Measurements from ENCODE around the gene DNAJC9.

The DNAJC9 gene, protein sequence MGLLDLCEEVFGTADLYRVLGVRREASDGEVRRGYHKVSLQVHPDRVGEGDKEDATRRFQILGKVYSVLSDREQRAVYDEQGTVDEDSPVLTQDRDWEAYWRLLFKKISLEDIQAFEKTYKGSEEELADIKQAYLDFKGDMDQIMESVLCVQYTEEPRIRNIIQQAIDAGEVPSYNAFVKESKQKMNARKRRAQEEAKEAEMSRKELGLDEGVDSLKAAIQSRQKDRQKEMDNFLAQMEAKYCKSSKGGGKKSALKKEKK

DNA sequence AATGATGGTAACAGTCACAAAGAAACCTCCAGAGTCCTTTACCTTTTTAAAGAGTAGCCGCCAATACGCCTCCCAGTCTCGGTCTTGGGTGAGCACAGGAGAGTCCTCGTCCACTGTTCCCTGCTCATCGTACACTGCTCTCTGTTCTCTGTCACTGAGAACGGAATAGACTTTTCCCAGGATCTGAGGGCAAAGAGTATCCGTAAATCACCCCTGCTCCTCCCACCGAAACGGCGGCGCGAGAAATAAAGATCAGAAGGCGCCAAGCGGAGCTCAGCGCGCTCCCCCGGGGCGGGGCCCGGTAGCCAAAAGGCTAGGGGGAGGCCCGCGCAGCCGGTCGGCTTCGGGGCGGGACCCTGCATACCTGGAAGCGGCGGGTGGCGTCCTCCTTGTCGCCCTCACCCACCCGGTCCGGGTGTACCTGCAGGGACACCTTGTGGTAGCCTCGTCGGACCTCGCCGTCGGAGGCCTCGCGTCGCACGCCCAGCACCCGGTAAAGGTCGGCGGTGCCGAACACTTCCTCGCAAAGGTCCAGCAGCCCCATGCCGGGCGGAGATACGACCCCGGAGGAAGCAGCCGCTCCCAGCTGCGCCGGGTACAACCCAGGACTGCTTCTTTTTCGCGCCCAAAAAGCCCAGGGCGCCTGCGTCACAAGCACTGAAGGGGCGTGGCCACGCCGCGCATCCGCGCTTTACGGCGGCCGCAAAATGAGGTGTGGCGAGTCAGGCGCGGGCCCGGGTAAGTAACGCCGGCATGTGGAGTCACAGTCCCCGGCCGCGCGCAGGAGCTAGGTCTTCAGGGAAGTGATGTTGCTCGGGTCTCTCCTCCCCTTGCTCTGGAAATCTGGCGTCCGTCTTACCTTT, at the start of gene DNAJC9:
Gene DNAJC9, minus strand, starts transcription at position 610 of the 863 bp plus-strand sequence. Its CDS starts 66 bp downstream, at position 544.
- TF ChIP-seq, protein P1, sequence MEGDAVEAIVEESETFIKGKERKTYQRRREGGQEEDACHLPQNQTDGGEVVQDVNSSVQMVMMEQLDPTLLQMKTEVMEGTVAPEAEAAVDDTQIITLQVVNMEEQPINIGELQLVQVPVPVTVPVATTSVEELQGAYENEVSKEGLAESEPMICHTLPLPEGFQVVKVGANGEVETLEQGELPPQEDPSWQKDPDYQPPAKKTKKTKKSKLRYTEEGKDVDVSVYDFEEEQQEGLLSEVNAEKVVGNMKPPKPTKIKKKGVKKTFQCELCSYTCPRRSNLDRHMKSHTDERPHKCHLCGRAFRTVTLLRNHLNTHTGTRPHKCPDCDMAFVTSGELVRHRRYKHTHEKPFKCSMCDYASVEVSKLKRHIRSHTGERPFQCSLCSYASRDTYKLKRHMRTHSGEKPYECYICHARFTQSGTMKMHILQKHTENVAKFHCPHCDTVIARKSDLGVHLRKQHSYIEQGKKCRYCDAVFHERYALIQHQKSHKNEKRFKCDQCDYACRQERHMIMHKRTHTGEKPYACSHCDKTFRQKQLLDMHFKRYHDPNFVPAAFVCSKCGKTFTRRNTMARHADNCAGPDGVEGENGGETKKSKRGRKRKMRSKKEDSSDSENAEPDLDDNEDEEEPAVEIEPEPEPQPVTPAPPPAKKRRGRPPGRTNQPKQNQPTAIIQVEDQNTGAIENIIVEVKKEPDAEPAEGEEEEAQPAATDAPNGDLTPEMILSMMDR (conservative IDR thresholded peaks at IDR 0.05) = peak; percentile 5; the same call in 1 of the 2 replicates
- H3K27ac ChIP-seq = peak within 1 kb of the TSS; percentile 83

DNA sequence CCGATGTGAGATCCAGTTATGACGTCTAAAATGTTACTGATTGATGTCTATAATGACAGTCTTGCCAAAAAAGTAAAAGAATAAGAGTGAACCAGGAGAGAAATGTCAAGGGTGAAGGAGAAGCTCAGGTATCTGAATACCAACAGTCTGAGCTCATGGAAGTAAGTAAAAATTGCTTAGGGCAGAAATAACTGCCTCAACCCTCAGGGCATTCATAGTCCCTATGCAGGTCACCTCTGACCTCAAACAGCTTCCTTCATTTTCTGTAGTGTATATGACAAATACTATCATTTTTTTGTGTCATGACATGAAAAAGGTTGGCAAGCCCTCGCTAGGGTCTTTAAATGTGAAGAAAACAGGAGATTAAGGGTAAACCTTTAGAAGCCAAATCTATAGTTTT, 46.4 kb upstream of the DNAJC9 start:
- H3K27ac ChIP-seq = no peak overlapping the region
- TF ChIP-seq, protein P1 (conservative IDR thresholded peaks at IDR 0.05) = no peak

DNA sequence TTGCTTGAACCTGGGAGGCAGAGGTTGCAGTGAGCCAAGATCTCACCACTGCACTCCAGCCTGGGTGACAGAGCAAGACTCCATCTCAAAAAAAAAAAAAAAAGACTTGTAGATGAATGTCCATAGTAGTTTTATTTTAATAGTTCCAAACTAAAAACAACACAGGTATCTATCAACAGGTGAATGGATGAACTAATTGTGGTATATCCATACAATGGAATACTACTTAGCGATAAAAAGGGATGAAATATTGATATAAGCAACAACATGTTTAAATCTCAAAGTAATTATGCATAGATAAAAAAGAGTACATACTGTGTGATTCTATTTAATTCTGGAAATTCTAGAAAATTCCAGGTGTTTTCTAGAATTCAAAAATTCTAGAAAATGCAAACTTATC, 42.9 kb upstream of the DNAJC9 start:
- TF ChIP-seq, protein P1 (conservative IDR thresholded peaks at IDR 0.05) = no peak
- no peak overlapping the region for H3K27ac ChIP-seq

DNA sequence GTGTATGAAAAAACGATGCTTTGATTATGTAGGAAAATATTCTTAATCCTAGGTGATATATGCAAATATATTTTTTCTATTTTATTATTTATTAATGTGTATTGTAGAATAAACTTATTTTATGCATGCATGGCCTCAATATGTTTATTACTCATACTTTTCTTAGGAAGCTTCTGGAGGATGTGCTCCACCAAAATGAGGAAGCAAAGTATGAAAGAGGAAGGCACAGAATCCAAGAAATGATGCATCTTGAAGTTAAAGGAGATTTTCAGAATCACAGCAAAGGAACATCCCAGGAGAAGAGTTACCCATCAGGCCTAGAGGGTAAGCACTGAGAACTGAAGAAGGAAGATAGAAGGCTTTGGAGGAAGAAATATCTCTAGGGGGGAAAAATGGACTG, 40.4 kb upstream of the DNAJC9 start:
- no peak overlapping the region for H3K27ac ChIP-seq
- TF ChIP-seq, protein P1 (conservative IDR thresholded peaks at IDR 0.05) = no peak

DNA sequence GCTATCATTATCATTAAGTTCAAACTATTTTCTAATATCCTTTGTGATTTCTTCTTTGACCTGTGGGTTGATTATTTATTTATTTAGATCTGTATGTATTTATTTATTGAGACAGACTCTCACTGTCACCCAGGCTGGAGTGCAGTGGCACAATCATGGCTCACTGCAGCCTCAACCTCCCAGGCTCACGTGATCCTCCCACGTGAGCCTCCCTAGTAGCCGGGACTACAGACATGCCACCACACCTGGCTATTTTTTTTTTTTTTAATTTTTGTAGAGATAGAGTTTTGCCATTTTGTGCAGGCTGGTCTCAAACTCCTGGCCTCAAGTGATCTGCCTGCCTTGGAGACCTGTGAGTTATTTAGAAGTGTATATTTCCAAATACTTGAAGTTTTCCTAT, 34.0 kb upstream of the DNAJC9 start:
- TF ChIP-seq, protein P1 (conservative IDR thresholded peaks at IDR 0.05) = no peak
- no peak overlapping the region for H3K27ac ChIP-seq

DNA sequence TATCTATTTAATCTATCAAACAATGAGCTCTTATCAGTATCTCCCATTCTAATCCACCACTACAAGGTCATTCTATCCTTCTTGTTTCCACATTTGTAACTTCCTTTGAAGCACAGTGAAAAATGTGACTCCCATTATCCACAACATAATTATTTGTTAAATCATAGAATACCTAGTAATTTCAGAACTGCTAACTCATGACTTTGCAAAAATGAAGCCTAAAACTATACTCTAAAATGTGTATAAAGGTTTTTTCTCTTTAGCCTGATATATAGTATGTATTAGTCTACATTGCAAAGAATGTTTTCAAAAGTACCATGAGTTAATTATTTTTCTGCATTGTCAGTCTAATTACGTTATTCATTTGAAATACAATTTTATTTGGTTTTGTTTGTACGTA, 17.4 kb upstream of the DNAJC9 start:
- peak overlapping the region; percentile 63 for H3K27ac ChIP-seq
- TF ChIP-seq, protein P1 (conservative IDR thresholded peaks at IDR 0.05) = no peak

DNA sequence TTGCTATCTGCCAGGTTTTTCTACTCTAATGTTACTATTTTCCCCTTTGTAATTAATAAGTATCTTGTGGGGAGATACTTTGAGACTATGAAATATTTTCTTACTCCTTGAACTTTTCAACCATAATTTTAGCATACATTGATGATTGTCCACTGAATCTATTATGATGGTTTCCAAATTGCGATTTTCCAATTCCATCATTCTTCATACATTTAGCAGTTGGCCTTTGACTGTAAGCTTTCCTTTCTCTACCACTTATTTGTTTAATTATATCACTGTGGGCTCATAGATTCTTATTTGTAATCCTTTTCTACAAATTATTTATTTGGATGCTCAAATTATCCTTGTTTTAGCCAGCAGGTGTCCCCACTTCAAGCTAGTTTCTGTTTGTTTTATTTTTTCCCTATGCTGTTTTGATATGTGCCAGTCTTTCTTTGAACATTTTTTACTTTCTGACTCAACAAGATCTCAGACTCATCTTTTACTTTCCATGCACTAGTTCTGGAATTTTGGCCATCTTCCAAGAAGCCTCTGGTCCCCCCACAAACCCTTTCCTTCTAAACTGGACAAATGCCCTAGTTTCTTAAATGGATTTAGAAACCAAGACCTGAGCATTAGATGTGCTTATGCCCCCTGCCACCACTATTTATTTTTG, 16.8 kb upstream of the DNAJC9 start:
- peak overlapping the region; percentile 63 for H3K27ac ChIP-seq
- TF ChIP-seq, protein P1 (conservative IDR thresholded peaks at IDR 0.05) = peak; percentile 74

Data from VCaP (cell line).